Natural killer cell (primary cell): Measurements from ENCODE around the gene OSBPL1A. TPM values are rescaled to one million over a fixed set of nuclear protein-coding genes. Genes with fewer than 3 reads are reported as not detected.

Experiments used
- ATAC-seq, 3 donors: fragments of 150-1000 bp in 2 of 3; fragments of 200-7000 bp in 1 of 3; cut with Tn5 transposase; 1 replicate in 1 of 3; 2 replicates in 2 of 3; pipeline ENCODE4 v1.10.0; 2021; ENCODE audit warnings: mild to moderate bottlenecking in 2 of 3, moderate library complexity in 2 of 3
- DNase-seq, 2 donors: peaks; one replicate each; pipeline versions ENCODE4 v3.0.0 to v3.0.0-alpha.2; 2013 to 2021; ENCODE audit warnings: mixed read lengths in 1 of 2
- H3K27ac ChIP-seq: one replicate; pipeline ENCODE4 v1.5.1; 2013; ENCODE audit warnings: mild to moderate bottlenecking, low read length
- H3K27me3 ChIP-seq: one replicate; pipeline ENCODE4 v1.6.1; 2013; ENCODE audit warnings: low read length; ENCODE audit not compliant: control insufficient read depth, insufficient read depth
- H3K36me3 ChIP-seq: one replicate; pipeline ENCODE4 v1.6.1; 2013; ENCODE audit warnings: low read length; ENCODE audit not compliant: control insufficient read depth, insufficient read depth
- H3K4me1 ChIP-seq: one replicate; pipeline ENCODE4 v1.6.1; 2013; ENCODE audit warnings: low read length; ENCODE audit not compliant: control insufficient read depth, insufficient read depth
- H3K4me3 ChIP-seq: one replicate; pipeline ENCODE4 v1.5.1; 2013; ENCODE audit warnings: low read length
- H3K9me3 ChIP-seq: one replicate; pipeline ENCODE4 v1.6.1; 2013; ENCODE audit warnings: low read length; ENCODE audit not compliant: control insufficient read depth, insufficient read depth
- H3K27ac Mint-ChIP-seq, 2 donors: one replicate each; pipeline ENCODE4 v1.8.0; 2022; ENCODE audit warnings: mild to moderate bottlenecking in 2 of 2, mixed read lengths in 2 of 2, moderate library complexity in 1 of 2
- H3K27me3 Mint-ChIP-seq, 2 donors: one replicate each; pipeline ENCODE4 v1.8.0; 2022; ENCODE audit warnings: low read depth in 2 of 2, mixed read lengths in 2 of 2
- H3K36me3 Mint-ChIP-seq: one replicate; pipeline ENCODE4 v1.8.0; 2022; ENCODE audit warnings: mixed read lengths
- H3K4me1 Mint-ChIP-seq, 2 donors: one replicate each; pipeline ENCODE4 v1.8.0; 2022; ENCODE audit warnings: mixed read lengths in 2 of 2
- H3K4me3 Mint-ChIP-seq: one replicate; pipeline ENCODE4 v1.8.0; 2022; ENCODE audit warnings: mild to moderate bottlenecking, moderate library complexity, mixed read lengths
- H3K9me3 Mint-ChIP-seq, 2 donors: one replicate each; pipeline ENCODE4 v1.8.0; 2022; ENCODE audit warnings: mixed read lengths in 2 of 2
- WGBS: methylation state at CpG from one replicate; pipeline ENCODE4 v1.1.7; 2013; ENCODE audit warnings: missing lambda C conversion rate; ENCODE audit not compliant: insufficient coverage; 5-methylcytosine and 5-hydroxymethylcytosine counted together
- intact Hi-C: fragments of 100-400 bp; cut with micrococcal nuclease; formaldehyde crosslinking; loops from one replicate; pipeline ENCODE4 v1.14.2; 2022
- total RNA-seq, 4 donors: library from RNA; stranded (reverse); fragments of 120-200 nt in 1 of 4; gene quantifications; one replicate each; pipeline versions ENCODE4 v1.2.3 to v1.2.4, GENCODE V29; 2013 to 2022
- TF ChIP-seq, protein P1 (sequence below): fragments of 200-600 bp; IDR thresholded peaks from one replicate; pipeline ENCODE4 v1.8.0; 2022; ENCODE audit warnings: antibody characterized with exemption

The OSBPL1A gene
- total RNA-seq, 3 donors from 2014 or later (not counting 1 experiment from before 2014, with no cell fraction given): 1.2 to 32.5 (median 1.5) TPM

DNA sequence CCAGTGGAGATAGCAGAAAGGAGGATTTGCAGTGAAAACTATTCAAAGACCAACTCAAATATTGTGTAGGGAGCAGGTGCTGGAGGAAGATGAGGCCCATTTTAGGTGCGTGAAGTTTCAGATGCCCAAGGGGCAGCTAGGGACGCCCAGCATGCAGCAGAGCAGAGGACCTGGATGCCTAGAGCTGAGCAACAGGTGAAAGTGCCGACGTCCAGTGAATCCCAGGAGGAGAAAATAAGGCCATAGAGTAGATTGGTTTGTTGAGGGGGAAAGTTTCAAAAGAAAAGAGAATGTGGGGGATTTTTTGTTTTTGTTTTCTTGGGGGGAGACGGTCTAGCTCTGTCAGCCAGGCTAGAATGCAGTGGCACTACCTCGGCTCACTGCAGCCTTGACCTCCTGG lies 53.1 kb downstream of the OSBPL1A start:
- Mint-ChIP-seq H3K27ac (no peak overlapping the region), H3K4me3 (no peak overlapping the region), H3K27me3 (peaks cover 15 to 25% of the 10 kb centered on the region in 2 donors), H3K9me3 (no peaks in the 10 kb centered on the region), H3K36me3 (no peaks in the 10 kb centered on the region), H3K4me1 (no peaks in the 10 kb centered on the region)
- Histone ChIP-seq H3K27ac (no peak overlapping the region), H3K36me3 (no peaks in the 10 kb centered on the region), H3K9me3 (no peaks in the 10 kb centered on the region), H3K4me1 (no peaks in the 10 kb centered on the region), H3K27me3 (no peaks in the 10 kb centered on the region), H3K4me3 (no peak overlapping the region)
- WGBS: 94% methylated on average over 6 of the region's 6 CpGs
- TF ChIP-seq, protein P1, sequence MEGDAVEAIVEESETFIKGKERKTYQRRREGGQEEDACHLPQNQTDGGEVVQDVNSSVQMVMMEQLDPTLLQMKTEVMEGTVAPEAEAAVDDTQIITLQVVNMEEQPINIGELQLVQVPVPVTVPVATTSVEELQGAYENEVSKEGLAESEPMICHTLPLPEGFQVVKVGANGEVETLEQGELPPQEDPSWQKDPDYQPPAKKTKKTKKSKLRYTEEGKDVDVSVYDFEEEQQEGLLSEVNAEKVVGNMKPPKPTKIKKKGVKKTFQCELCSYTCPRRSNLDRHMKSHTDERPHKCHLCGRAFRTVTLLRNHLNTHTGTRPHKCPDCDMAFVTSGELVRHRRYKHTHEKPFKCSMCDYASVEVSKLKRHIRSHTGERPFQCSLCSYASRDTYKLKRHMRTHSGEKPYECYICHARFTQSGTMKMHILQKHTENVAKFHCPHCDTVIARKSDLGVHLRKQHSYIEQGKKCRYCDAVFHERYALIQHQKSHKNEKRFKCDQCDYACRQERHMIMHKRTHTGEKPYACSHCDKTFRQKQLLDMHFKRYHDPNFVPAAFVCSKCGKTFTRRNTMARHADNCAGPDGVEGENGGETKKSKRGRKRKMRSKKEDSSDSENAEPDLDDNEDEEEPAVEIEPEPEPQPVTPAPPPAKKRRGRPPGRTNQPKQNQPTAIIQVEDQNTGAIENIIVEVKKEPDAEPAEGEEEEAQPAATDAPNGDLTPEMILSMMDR: no peak
- intact Hi-C loops: no loop called here
- no peak for DNase-seq
- ATAC-seq: no peak

DNA sequence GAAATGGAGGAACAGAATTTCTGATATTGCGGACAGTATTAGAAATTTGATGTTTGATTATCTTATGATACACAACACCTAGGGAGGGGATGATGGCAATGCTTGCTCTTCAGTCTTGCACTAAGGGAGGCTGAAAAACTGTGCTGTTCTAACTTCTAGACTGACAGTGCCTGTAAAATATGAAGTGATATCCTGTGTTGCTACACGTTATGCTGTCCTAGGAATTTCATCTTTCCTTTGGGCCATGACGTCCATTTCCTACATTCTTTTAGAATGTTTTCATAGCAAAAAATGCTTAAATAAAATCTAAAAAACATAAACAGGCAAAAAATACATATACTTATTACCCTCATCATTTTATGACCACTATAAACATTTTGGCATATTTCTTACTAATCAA lies 55.3 kb downstream of the OSBPL1A start:
- H3K36me3 ChIP-seq: no peaks in the 10 kb centered on the region
- no peak overlapping the region for H3K4me3 ChIP-seq
- H3K9me3 ChIP-seq: no peaks in the 10 kb centered on the region
- H3K4me1 ChIP-seq: no peaks in the 10 kb centered on the region
- intact Hi-C loops: no loop called here
- H3K27me3 ChIP-seq: no peaks in the 10 kb centered on the region
- ATAC-seq (no peak), DNase-seq (no peak)
- no peaks in the 10 kb centered on the region for H3K4me1 Mint-ChIP-seq
- no peak overlapping the region for H3K4me3 Mint-ChIP-seq
- no peak overlapping the region for H3K27ac Mint-ChIP-seq
- no peaks in the 10 kb centered on the region for H3K9me3 Mint-ChIP-seq
- no peak overlapping the region for H3K27ac ChIP-seq
- TF ChIP-seq, protein P1: no peak
- H3K36me3 Mint-ChIP-seq: no peaks in the 10 kb centered on the region
- H3K27me3 Mint-ChIP-seq: peaks cover 10 to 20% of the 10 kb centered on the region in 2 donors
- whole genome bisulfite sequencing: 90% methylated on average over 3 of the region's 3 CpGs

DNA sequence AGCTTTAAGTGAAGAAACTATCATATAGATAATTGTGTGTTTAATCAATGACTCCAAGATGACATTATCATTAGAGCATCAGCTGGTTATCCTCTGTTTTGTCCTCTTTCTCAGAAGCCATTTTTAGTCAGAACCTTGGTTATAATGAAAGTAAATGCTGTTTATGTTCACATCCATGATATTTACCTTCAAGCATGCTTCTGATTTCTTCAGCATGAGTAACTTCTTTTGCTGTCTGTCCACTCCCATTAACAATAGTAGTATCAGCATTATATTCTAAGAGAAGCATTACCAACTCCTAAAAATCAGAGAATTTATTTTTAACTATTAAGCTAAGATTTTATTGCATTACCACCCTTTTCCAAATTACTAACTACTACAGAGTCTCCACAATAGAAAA lies 56.3 kb downstream of the OSBPL1A start:
- Histone ChIP-seq H3K27me3 (no peaks in the 10 kb centered on the region), H3K4me1 (no peaks in the 10 kb centered on the region), H3K9me3 (no peaks in the 10 kb centered on the region), H3K36me3 (no peaks in the 10 kb centered on the region), H3K4me3 (no peak overlapping the region), H3K27ac (no peak overlapping the region)
- ATAC-seq: no peak
- H3K4me1 Mint-ChIP-seq: no peaks in the 10 kb centered on the region
- H3K36me3 Mint-ChIP-seq: no peaks in the 10 kb centered on the region
- TF ChIP-seq, protein P1: no peak
- intact Hi-C loops: no loop called here
- no peak for DNase-seq
- no peak overlapping the region for H3K27ac Mint-ChIP-seq
- H3K4me3 Mint-ChIP-seq: no peak overlapping the region
- peaks cover 9 to 20% of the 10 kb centered on the region in 2 donors for H3K27me3 Mint-ChIP-seq
- H3K9me3 Mint-ChIP-seq: no peaks in the 10 kb centered on the region

DNA sequence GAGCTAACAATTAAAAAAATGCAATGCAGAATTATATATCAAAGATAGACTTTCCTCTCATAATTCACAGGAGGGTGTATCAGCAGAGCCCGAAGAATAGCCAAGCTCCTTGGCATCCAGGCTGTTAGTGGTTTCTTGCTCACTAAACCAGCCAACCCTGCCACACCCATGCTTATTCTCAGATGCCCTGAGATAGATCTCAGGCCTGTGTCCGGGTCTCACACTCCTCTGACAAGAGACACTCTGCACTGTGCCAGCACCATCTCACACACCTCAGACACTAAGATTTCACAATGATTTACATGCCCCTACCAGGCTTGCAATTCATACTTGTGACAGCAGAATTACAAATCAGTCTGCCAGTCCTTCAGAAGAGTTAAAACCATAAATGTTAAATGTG lies 64.5 kb downstream of the OSBPL1A start:
- Mint-ChIP-seq H3K4me1 (no peaks in the 10 kb centered on the region), H3K27ac (no peak overlapping the region), H3K27me3 (peaks cover 0 to 8% of the 10 kb centered on the region in 2 donors), H3K9me3 (no peaks in the 10 kb centered on the region), H3K36me3 (no peaks in the 10 kb centered on the region), H3K4me3 (no peak overlapping the region)
- ATAC-seq (no peak), DNase-seq (no peak)
- Histone ChIP-seq H3K4me3 (no peak overlapping the region), H3K27ac (no peak overlapping the region), H3K4me1 (no peaks in the 10 kb centered on the region), H3K27me3 (no peaks in the 10 kb centered on the region), H3K9me3 (no peaks in the 10 kb centered on the region), H3K36me3 (no peaks in the 10 kb centered on the region)
- WGBS: 92% methylated on average over 2 of the region's 2 CpGs
- intact Hi-C loops: no loop called here
- TF ChIP-seq, protein P1: no peak
